ENCODE results near the gene IFITM1. TPM values are rescaled to one million over a fixed set of nuclear protein-coding genes. Genes with fewer than 3 reads are reported as not detected.

IFITM1 gene
- total and polyA plus RNA-seq, 2 of the 8 experiments (the other 6 are each of a cell fraction or from before 2014, with no cell fraction given) = 394 to 1,464 TPM

GRCh38 chr11:285021-285893 is 28.6 kb upstream of the IFITM1 start:
- Histone ChIP-seq H3K18ac (ENCODE audit: extremely low read depth, low read length) (peak overlapping the region; percentile 48; the same call in 1 of the 2 replicates), H2BK20ac (ENCODE audit: low read length) (no peak overlapping the region), H4K5ac (ENCODE audit: insufficient read length, low read depth, low read length) (no peak overlapping the region), H3K56ac (replicated peaks; ENCODE audit: insufficient read length, low read depth, low read length) (no peak overlapping the region), H4K20me1 (replicated peaks in 1 of 2; ENCODE audit: control insufficient read depth in 1 of 2, insufficient read depth in 2 of 2, low read length in 2 of 2) (no peaks in the 10 kb centered on the region), H2BK120ac (replicated peaks; ENCODE audit: low read depth, low read length) (no peak overlapping the region), H3K4ac (replicated peaks; ENCODE audit: insufficient read length, low read depth, low read length) (peak overlapping the region; percentile 36), H3K79me2 (ENCODE audit: control insufficient read depth in 1 of 2, insufficient read depth in 2 of 2, low read length in 2 of 2) (no peaks in the 10 kb centered on the region), H3K4me3 (ENCODE audit: extremely low read depth in 1 of 4, insufficient read depth in 2 of 4, low read depth in 3 of 4, low read length in 4 of 4) (no peak overlapping the region), H2BK5ac (ENCODE audit: low read depth, low read length) (no peak overlapping the region), H4K91ac (replicated peaks; ENCODE audit: insufficient read length, low read length) (peak overlapping the region; percentile 81), H2BK12ac (ENCODE audit: low read depth, low read length) (peak overlapping the region; percentile 27; the same call in 1 of the 2 replicates), H3K79me1 (ENCODE audit: low read depth, low read length) (0 out of 2 replicates have a peak, but pooled peaks cover 4% of the 10 kb centered on the region), H2BK15ac (ENCODE audit: low read length) (0 out of 2 replicates have a peak overlapping the region, but pooled peaks have one; percentile 72), H3K36me3 (ENCODE audit: control insufficient read depth in 2 of 4, insufficient read depth in 4 of 4, low read length in 3 of 4) (no peaks in the 10 kb centered on the region), H3K4me2 (ENCODE audit: insufficient read depth in 1 of 2, low read depth in 2 of 2, low read length in 2 of 2) (no peak overlapping the region), H3K14ac (ENCODE audit: insufficient read length) (no peak overlapping the region), H4K8ac (ENCODE audit: extremely low read depth, insufficient read depth, low read length) (peak overlapping the region; percentile 82; the same call in 1 of the 2 replicates), H3K23me2 (ENCODE audit: low read depth, low read length) (peaks cover 5% of the 10 kb centered on the region; the same call in 1 of the 2 replicates), H3K27ac (ENCODE audit: low read depth, low read length) (no peak overlapping the region), H3K23ac (ENCODE audit: insufficient read length) (no peak overlapping the region), H3K4me1 (replicated peaks in 1 of 4; ENCODE audit: control insufficient read depth in 3 of 4, insufficient read depth in 4 of 4, low read length in 3 of 4) (peaks cover 0 to 23% (median 17%) of the 10 kb centered on the region in 4 experiments; a peak in 6 of 7 replicates), H2AK5ac (ENCODE audit: low read depth, low read length) (no peak overlapping the region), H3K27me3 (replicated peaks in 1 of 4; ENCODE audit: control insufficient read depth in 3 of 4, extremely low read depth in 1 of 4, insufficient read depth in 3 of 4, low read length in 3 of 4) (peaks cover 5 to 16% (median 13%) of the 10 kb centered on the region in 4 experiments; a peak in 6 of 7 replicates), H2AFZ (ENCODE audit: low read length) (no peak overlapping the region), H3K9ac (replicated peaks in 1 of 4; ENCODE audit: extremely low read depth in 1 of 4, low read depth in 3 of 4, low read length in 3 of 4) (no peak overlapping the region), H3K9me3 (ENCODE audit: insufficient read depth in 2 of 2, low read depth in 1 of 2, low read length in 1 of 2) (peaks cover 0 to 3% of the 10 kb centered on the region in 2 experiments; a peak in 1 of 4 replicates)
- FAIRE-seq = no peak
- ChIA-PET POLR2A (ENCODE audit: partially characterized antibody) (interaction anchor here (1.1 to 7.7 kb wide), 4 partner anchors 9 to 86 kb away, joined by 3 to 51 read pairs (median 10); partner anchors contain the start of gene IFITM5), CTCF (ENCODE audit: partially characterized antibody) (interaction anchor here (1.0 to 8.6 kb wide), 4 partner anchors 9 to 34 kb away, joined by 3 to 88 read pairs (median 7); no protein-coding TSS in a partner anchor)
- WGBS, 2 experiments (ENCODE audit: extremely low coverage in 1 of 2, insufficient coverage in 1 of 2, insufficient read length in 1 of 2, insufficient replicate concordance in 2 of 2, low coverage in 1 of 2, low lambda C conversion rate in 2 of 2, missing lambda C conversion rate in 1 of 2) = 86% methylated on average over 23 of the region's 29 CpGs; no CpG with 5 or more reads in 1 of the 2 experiments
- DNase-seq (ENCODE audit: low read depth in 1 of 2, low spot score in 2 of 2) = peak in 1 of 2 experiments; percentile 41
- TF ChIP-seq BACH1 (IDR thresholded peaks at IDR 0.05; ENCODE audit: low read length) (no peak), SIN3A (conservative IDR thresholded peaks at IDR 0.05 in 1 of 2, IDR thresholded peaks at IDR 0.05 in 1 of 2; ENCODE audit: low read depth in 1 of 2, low read length in 2 of 2) (no peak), JUN (IDR thresholded peaks at IDR 0.05; ENCODE audit: low read depth, low read length) (no peak), SIX5 (IDR thresholded peaks at IDR 0.05; ENCODE audit: low read depth, low read length) (no peak), CEBPB (IDR thresholded peaks at IDR 0.05; ENCODE audit: low read depth, low read length) (no peak), ZNF274 (IDR thresholded peaks at IDR 0.05; ENCODE audit: borderline replicate concordance, extremely low read depth, low read length) (no peak), KDM4A (IDR thresholded peaks at IDR 0.05; ENCODE audit: low read depth, low read length, severe bottlenecking) (no peak), HDAC6 (IDR thresholded peaks at IDR 0.05; ENCODE audit: low read depth, low read length) (no peak), E2F6 (IDR thresholded peaks at IDR 0.05) (no peak), HDAC2 (IDR thresholded peaks at IDR 0.05; ENCODE audit: borderline replicate concordance in 1 of 2, low read depth in 2 of 2, low read length in 2 of 2) (no peak)
